ENCODE results near the gene TCF15.
"Not testable (repeated sequence)": the region's sequence is repeated elsewhere in the genome, so short reads cannot be mapped to it uniquely, and the experiment has no call there.

The TCF15 gene

GRCh38 chr20:588932-589672 is 21.0 kb downstream of the TCF15 start:
- DNase-seq (ENCODE audit: low spot score): peak; percentile 74
- no peak for TF ChIP-seq CTCF (IDR thresholded peaks at IDR 0.05; ENCODE audit: borderline replicate concordance, control extremely low read depth, extremely low read depth, insufficient read depth, missing control alignments)
- in situ Hi-C loops (cut with MboI; ENCODE audit: low sequenced_read_pairs, unreplicated experiment): no loop called here

- in situ Hi-C loops (cut with MboI; ENCODE audit: low sequenced_read_pairs, unreplicated experiment): no loop called here
- no peak for TF ChIP-seq CTCF (IDR thresholded peaks at IDR 0.05; ENCODE audit: borderline replicate concordance, control extremely low read depth, extremely low read depth, insufficient read depth, missing control alignments)
- DNase-seq (ENCODE audit: low spot score): no peak
These were observed 21.6 kb downstream of the TCF15 start for GRCh38 chr20:588476-588875.

GRCh38 chr20:584971-585301 is 25.2 kb downstream of the TCF15 start:
- no peak for DNase-seq (ENCODE audit: low spot score)
- in situ Hi-C loops (cut with MboI; ENCODE audit: low sequenced_read_pairs, unreplicated experiment): no loop called here
- TF ChIP-seq CTCF (IDR thresholded peaks at IDR 0.05; ENCODE audit: borderline replicate concordance, control extremely low read depth, extremely low read depth, insufficient read depth, missing control alignments): no peak

- no peak for TF ChIP-seq CTCF (IDR thresholded peaks at IDR 0.05; ENCODE audit: borderline replicate concordance, control extremely low read depth, extremely low read depth, insufficient read depth, missing control alignments)
- no peak for DNase-seq (ENCODE audit: low spot score)
- in situ Hi-C loops (cut with MboI; ENCODE audit: low sequenced_read_pairs, unreplicated experiment): no loop called here
These were observed 25.7 kb downstream of the TCF15 start for GRCh38 chr20:584161-584970.

GRCh38 chr20:582204-582603 is 27.9 kb downstream of the TCF15 start:
- no peak for TF ChIP-seq CTCF (IDR thresholded peaks at IDR 0.05; ENCODE audit: borderline replicate concordance, control extremely low read depth, extremely low read depth, insufficient read depth, missing control alignments)
- no peak for DNase-seq (ENCODE audit: low spot score)
- in situ Hi-C loops (cut with MboI; ENCODE audit: low sequenced_read_pairs, unreplicated experiment): no loop called here

GRCh38 chr20:578940-579690 is 31.0 kb downstream of the TCF15 start:
- in situ Hi-C loops (cut with MboI; ENCODE audit: low sequenced_read_pairs, unreplicated experiment); DNase-seq (ENCODE audit: low spot score): not testable (repeated sequence)
